HG02970 (cell line): ENCODE results near the gene PIKFYVE.
"Not testable (repeated sequence)": the region's sequence is repeated elsewhere in the genome, so short reads cannot be mapped to it uniquely, and the experiment has no call there.

Experiments
- ATAC-seq: cut with Tn5 transposase; IDR thresholded peaks from one replicate; pipeline ENCODE4 v1.9.1; 2021; ENCODE audit warnings: mild to moderate bottlenecking, moderate library complexity, moderate number of reproducible peaks; ENCODE audit not compliant: unreplicated experiment, low FRiP score

The PIKFYVE gene

DNA sequence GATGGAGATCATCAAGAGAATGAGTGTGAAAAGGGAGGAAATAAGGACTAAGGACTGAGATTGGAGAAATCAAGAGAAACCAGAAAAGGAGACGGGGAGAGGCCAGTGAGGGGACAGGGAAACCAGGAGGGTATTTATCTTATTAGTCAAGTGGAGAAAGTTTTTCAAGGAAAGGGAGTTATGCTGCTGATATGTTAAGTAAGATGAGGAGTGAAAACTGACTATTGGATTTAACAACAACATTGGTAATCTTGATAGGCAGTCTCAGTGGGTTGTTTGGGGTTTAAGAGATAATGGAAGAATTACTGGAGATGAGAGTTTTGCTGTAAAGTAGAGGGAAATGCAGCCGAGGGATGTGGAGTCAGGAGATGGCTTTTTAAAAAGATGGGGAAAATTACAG lies 30.6 kb downstream of the PIKFYVE start:
- no peak for ATAC-seq

DNA sequence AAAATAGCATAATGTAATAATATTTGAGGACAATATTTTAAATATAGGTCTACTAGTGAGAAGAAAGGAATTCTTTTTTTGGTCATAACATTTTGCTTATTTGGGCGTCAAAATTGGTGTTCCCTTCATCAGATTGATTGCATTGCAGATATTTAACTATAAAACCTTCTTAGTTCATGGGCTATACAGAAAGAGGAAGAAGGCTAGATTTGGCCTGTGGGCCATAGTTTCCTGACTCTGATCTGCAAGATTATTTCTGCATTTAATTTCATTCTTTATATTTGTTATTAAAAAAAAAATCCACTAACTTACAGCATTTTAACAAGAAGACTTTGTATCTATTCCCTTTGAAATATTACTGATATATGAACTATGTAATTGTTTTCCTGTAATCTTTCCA lies 31.9 kb downstream of the PIKFYVE start:
- no peak for ATAC-seq

DNA sequence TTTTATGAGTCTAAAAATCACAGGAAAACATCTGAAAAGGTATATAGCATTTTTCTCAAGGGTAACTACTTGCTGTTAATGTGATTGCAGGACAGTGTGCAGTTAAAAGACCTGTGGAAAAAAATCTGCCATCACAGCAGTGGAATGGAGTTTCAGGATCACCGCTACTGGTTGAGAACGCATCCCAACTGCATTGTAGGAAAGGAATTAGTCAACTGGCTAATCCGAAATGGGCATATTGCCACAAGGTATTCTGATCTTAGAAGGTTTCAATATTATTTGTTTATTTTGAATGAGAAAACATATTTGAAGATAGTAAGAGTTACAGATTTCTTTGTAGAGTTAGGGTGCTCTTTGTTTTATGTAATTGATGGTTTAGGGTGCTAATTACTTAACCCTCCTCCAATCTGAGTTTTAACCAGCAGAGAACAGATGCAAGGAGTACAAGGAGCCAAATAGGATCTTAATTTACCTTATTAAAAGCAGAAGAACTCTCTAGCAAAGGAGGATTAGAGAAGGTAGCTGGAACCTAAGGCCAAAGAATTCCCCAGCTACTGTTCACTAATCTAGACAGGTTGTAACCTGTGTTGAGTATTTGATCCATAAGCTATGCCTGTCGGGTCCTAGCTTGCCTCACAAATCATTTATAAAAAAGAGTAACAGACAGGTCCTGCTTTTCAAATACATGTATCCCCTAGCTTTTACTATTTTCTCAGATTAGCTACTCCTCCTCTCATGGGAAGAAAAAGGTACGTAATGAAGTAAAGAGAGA lies 35.0 kb downstream of the PIKFYVE start:
- ATAC-seq = no peak

DNA sequence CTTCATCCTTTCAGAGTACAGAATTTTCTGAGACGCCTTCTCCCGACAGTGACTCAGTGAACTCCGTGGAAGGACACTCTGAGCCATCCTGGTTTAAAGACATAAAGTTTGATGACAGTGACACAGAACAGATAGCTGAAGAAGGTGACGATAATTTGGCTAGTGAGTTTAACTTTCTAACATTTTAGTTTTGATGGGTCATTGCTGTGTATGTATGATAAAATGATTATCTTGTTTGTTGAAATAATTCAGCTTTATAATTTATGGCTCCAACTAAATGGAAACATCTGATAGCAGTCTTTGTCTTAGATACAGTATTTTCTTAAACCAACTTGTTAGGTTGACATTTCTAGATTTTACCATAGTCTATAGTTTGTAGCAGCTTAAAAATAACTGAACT lies 38.1 kb downstream of the PIKFYVE start:
- no peak for ATAC-seq

GRCh38 chr2:208304695-208305094 lies 38.6 kb downstream of the PIKFYVE start:
- ATAC-seq = no peak

GRCh38 chr2:208306291-208306690 lies 40.2 kb downstream of the PIKFYVE start:
- no peak for ATAC-seq

- peak; percentile 38 for ATAC-seq
Observed at GRCh38 chr2:208311321-208311720, 45.3 kb downstream of the PIKFYVE start.

GRCh38 chr2:208311954-208312353 lies 45.9 kb downstream of the PIKFYVE start:
- ATAC-seq = no peak

DNA sequence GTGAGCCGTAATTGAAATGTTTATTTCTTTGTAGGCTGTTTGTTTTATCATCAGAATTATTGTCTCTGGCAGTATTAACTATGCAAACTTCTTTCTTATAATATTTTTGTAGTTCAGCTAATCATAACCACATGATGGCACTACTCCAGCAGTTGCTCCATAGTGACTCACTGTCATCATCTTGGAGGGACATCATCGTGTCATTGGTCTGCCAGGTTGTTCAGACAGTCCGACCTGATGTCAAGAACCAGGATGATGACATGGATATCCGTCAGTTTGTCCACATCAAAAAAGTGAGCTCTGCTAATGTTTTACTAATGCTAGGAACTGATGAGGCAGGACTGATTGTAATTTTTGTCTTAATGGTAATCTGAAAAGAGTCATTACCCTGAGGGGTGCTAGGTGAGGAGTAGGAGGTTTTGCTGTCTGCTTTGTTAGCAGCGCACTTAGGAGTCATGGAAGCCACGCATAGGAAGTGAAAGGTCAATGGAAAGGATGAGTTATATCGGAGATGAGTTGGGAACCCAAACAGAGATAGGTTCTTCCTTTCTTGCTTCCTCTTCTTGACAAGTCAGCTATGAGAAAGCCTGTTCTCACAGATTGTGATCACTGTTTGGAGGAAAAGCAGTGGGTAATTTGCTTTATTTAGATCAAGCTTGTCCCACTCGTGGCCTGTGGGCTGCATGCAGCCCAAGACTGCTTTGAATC lies 49.2 kb downstream of the PIKFYVE start:
- peak; percentile 76 for ATAC-seq

- no peak for ATAC-seq
Observed at GRCh38 chr2:208318127-208318526, 52.1 kb downstream of the PIKFYVE start.

- ATAC-seq = no peak
Observed at GRCh38 chr2:208319391-208319790, 53.3 kb downstream of the PIKFYVE start.

GRCh38 chr2:208320686-208321085 lies 54.6 kb downstream of the PIKFYVE start:
- ATAC-seq = peak; percentile 72

DNA sequence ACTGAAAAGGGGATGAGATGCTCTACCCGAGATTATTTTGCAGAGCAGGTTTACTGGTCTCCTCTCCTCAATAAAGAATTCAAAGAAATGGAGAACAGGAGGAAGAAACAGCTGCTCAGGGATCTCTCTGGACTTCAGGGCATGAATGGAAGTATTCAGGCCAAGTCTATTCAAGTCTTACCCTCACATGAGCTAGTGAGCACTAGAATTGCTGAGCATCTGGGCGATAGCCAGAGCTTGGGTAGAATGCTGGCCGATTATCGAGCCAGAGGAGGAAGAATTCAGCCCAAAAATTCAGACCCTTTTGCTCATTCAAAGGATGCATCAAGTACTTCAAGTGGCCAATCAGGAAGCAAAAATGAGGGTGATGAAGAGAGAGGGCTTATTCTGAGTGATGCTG lies 60.0 kb downstream of the PIKFYVE start:
- no peak for ATAC-seq

GRCh38 chr2:208329485-208329884 lies 63.4 kb downstream of the PIKFYVE start:
- no peak for ATAC-seq

- ATAC-seq = no peak
Observed at GRCh38 chr2:208334230-208334629, 68.2 kb downstream of the PIKFYVE start.

DNA sequence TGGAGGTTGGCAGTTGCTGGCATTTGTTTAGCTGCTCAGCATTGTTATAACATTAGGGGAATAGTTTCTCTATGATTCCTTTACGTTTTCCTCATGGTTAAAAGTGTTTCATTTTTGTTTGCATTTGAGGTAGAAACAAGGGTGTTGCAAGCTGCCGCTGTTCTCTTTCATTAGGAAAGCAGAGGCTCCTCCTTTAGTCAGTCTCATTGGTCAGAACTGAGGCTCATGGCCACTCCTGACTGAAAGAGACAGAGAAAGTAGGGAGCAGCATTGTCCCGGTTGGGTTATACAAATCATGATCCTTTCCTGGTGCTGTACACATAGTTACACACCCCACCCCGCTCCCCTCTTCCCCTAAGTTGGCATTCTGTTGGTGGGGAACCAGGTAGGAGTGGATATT lies 80.7 kb downstream of the PIKFYVE start:
- ATAC-seq = no peak

DNA sequence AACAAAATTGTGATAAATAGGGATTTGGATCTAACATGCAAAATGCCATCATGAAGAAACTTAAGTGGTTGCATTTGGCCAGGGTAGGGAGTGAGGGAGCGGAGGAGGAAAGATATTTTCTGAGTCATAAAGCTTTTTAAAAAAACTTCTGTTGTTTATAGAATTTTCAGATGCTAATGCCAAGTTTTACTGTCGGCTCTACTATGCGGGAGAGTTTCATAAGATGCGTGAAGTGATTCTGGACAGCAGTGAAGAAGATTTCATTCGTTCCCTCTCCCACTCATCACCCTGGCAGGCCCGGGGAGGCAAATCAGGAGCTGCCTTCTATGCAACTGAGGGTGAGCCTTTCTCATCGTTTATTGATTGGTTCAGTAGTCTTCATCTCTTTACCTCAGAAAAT lies 84.6 kb downstream of the PIKFYVE start:
- ATAC-seq = no peak

GRCh38 chr2:208352644-208353567 lies 86.9 kb downstream of the PIKFYVE start:
- ATAC-seq = no peak

GRCh38 chr2:208354964-208355381 lies 88.9 kb downstream of the PIKFYVE start:
- ATAC-seq = no peak

DNA sequence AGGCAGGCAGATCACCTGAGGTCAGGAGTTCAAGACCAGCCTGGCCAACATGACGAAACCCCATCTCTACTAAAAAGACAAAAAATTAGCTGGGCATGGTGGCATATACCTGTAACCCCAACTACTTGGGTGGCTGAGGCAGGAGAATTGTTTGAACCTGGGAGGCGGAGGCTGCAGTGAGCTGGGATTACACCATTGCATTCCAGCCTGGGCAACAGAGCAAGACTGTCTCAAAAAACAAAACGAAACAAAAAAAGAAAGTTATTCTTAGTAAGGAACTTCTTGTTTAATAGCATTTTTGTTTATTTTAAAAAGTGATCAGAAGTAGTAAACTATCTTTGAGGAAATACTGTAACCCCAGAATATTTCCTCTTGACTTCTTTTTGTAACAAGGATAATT lies 90.4 kb downstream of the PIKFYVE start:
- not testable (repeated sequence) for ATAC-seq
